RCC 7860 (cell line): ENCODE data around the gene MAPK8.

Experiments
- DNase-seq: peaks from one replicate; pipeline ENCODE4 v3.0.0-alpha.2; 2015; ENCODE audit warnings: low spot score
- FAIRE-seq: peaks from 2 replicates; lab custom pipeline; 2012; peaks lifted over from hg19 to GRCh38; lab: Jason Lieb, UNC

Gene MAPK8

GRCh38 chr10:48378675-48379074 lies 72.2 kb downstream of the MAPK8 start:
- no peak for FAIRE-seq

DNA sequence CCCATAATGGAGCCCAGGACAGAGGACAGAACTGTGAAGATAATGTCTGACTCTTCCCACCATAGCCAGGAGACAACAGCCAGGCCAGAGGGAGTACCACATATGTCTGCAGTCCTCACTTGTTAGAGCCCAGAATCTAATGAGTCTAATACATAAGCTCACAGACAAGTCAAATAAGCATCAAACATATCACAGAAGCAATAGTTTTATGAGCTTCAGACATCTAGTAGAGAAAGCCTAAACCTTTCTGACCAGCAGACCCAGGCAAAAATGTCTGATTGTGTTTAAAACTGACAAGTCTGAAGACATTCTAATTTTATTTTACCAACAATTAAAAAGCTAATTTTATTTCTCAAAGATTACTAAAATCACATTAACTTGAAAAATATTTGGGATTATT lies 75.5 kb downstream of the MAPK8 start:
- no peak for FAIRE-seq
- DNase-seq: no peak

More at GRCh38 chr10:48378675-48379074, 72.2 kb downstream of the MAPK8 start:
- no peak for DNase-seq

DNA sequence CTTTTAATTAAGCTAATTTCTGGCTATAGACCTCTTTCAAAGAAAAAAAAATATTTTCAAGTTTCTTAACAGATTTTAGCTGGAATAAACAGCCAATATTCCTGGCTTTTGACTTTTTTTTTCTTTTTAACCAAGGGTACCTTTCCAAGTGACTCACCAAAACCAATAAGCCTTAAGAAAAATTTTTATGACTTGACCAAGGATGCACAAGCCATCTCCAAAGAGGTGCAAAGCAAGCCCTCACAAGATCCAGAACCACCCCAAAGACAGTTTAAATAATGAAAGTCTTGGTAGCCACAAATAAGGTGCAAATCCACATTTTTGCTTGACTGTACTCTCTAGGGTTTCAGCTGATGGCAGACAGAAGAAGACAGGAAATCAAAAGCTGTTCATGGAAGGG lies 76.5 kb downstream of the MAPK8 start:
- DNase-seq (no peak), FAIRE-seq (no peak)

- DNase-seq: no peak
- no peak for FAIRE-seq
Observed at GRCh38 chr10:48383393-48383792, 76.9 kb downstream of the MAPK8 start.

DNA sequence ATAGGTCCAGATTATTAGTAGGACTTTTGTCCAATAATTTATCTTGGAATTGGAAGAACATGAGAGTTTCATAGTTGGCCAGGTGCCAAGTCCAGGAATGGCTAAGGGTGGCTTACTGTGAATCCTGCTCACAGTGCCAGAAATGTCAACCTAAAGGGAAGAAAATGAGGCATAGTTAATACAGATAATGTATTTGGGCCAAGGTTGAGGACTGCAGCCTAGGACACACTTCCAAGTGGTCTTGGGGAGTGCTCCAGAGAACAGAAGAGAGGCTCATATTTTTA lies 78.2 kb downstream of the MAPK8 start:
- DNase-seq (no peak), FAIRE-seq (no peak)

- FAIRE-seq: no peak
Observed at GRCh38 chr10:48389272-48389671, 82.8 kb downstream of the MAPK8 start.

GRCh38 chr10:48389846-48390557 lies 83.5 kb downstream of the MAPK8 start:
- no peak for DNase-seq
- no peak for FAIRE-seq

More at GRCh38 chr10:48389272-48389671, 82.8 kb downstream of the MAPK8 start:
- DNase-seq: no peak

GRCh38 chr10:48390558-48390871 lies 84.0 kb downstream of the MAPK8 start:
- DNase-seq (no peak), FAIRE-seq (no peak)

- peak; percentile 34 for DNase-seq
- FAIRE-seq: peak; percentile 73
Observed at GRCh38 chr10:48390933-48391845, 84.7 kb downstream of the MAPK8 start.

DNA sequence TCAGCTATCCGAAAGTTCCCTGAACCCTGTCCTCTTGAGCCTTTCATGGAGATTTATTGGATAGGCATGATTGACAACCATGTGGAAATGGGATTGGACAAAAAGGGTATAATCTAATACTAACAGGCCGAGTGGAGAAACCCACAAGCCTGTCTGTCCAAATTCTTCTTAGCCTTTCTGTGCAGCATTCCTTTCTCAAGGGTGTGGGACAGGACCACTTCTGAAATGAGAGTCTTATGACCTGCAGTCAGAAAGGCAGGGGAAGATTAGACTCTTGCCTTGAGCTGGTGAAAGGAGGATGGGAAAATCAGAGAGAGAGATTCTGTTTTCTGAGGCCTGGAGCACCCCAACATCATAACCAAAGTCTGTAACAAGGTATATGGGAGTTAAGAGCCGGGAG lies 85.5 kb downstream of the MAPK8 start:
- no peak for DNase-seq
- FAIRE-seq: no peak

DNA sequence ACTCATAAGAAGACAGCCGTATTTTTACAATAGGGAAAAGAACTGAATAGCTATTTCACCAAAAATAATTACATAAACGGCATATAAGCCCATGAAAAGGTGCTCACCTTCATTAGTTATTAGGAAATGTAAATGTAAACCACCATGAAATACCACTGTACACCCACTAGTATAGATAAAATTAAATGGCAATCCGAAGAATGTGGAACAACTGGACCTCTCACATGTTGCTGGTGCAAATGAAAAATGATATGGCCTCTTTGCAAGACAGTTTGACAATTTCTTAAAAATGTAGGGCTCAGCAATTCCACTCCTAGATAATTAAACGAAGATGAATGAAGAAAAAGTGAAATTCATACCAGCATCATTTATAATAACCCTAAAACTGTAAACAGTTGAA lies 91.8 kb downstream of the MAPK8 start:
- no peak for DNase-seq
- FAIRE-seq: no peak

GRCh38 chr10:48399056-48399541 lies 92.6 kb downstream of the MAPK8 start:
- FAIRE-seq (no peak), DNase-seq (no peak)

DNA sequence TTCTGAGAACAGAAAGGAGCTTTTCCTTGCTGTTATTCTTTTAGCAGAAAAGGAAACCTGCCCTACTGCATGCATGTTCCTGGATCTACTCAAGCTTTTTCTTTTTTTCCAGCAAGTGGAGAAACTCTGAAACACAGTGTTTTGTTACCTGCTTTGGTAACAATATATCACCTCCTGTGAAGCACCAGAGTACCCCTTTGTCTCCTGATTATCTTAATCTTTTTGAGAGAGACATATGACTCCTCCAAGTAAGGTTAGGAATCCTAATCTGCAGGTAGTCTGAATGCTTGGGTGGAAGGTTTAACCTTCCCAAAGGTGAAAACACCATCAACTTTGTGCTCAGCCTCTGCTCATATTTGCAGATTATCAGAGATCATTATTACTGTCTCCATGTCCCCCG lies 93.1 kb downstream of the MAPK8 start:
- no peak for FAIRE-seq
- DNase-seq: no peak

DNA sequence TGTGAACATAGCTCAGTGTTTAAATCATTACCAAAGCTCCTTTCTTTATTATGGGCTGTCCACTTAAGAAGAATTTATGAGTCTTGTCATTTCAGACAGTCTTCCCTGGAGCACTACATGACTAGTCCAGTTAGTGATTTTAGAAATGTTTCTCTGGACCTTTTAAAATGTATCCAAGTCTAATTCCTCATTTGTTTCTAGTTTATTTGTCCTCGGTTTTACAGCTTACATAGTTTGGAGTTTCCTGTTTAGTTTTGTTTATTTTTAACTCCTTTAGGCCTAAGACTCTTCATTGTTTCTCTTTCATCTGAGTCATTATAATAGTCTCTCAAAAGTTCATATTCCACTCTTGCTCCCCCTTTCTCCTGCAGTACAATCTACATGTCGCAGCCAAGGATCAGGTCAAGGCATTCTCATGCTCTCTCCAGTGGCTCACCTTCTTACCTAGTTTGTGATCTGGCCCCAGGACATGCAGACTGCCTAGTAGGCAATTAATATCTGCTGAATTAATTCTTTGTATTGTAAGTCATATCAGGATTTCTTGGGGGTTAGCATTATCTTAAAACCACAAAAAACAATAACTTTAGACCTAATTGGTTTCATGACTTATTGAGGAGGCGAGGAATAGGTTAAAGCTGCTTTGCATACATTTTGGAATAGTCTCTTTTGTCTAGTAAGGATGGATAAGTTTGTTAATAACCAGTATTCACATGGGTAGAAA lies 93.8 kb downstream of the MAPK8 start:
- FAIRE-seq (no peak), DNase-seq (no peak)

GRCh38 chr10:48400850-48401220 lies 94.4 kb downstream of the MAPK8 start:
- DNase-seq: no peak

GRCh38 chr10:48404646-48405045 lies 98.2 kb downstream of the MAPK8 start:
- FAIRE-seq (no peak), DNase-seq (no peak)

More at GRCh38 chr10:48400850-48401220, 94.4 kb downstream of the MAPK8 start:
- FAIRE-seq: no peak

- peak; percentile 99 for FAIRE-seq
- DNase-seq: peak; percentile 97
Observed at GRCh38 chr10:48406204-48406603, 99.7 kb downstream of the MAPK8 start.

GRCh38 chr10:48406658-48407057 lies 100.2 kb downstream of the MAPK8 start:
- no peak for FAIRE-seq

GRCh38 chr10:48410503-48410902 lies 104.0 kb downstream of the MAPK8 start:
- FAIRE-seq (no peak), DNase-seq (no peak)

More at GRCh38 chr10:48406658-48407057, 100.2 kb downstream of the MAPK8 start:
- DNase-seq: no peak

GRCh38 chr10:48411510-48411909 lies 105.0 kb downstream of the MAPK8 start:
- FAIRE-seq (no peak), DNase-seq (no peak)

- DNase-seq: no peak
- FAIRE-seq: no peak
Observed at GRCh38 chr10:48412081-48412480, 105.6 kb downstream of the MAPK8 start.

- no peak for FAIRE-seq
- no peak for DNase-seq
Observed at GRCh38 chr10:48412933-48413332, 106.5 kb downstream of the MAPK8 start.
